ENCODE data around the gene ZNF664.

Gene ZNF664

GRCh38 chr12:124020514-124020949 lies 47.5 kb downstream of the ZNF664 start:
- H3K27ac Mint-ChIP-seq, result no peak overlapping the region
- no peaks in the 10 kb centered on the region for H3K4me1 Mint-ChIP-seq
- no peaks in the 10 kb centered on the region for H3K9me3 Mint-ChIP-seq
- DNase-seq (no peak), ATAC-seq (no peak)
- H3K27me3 Mint-ChIP-seq, result no peaks in the 10 kb centered on the region
- H3K4me3 Mint-ChIP-seq, result no peak overlapping the region

- no peaks in the 10 kb centered on the region for H3K27me3 Mint-ChIP-seq
- no peaks in the 10 kb centered on the region for H3K4me1 Mint-ChIP-seq
- ATAC-seq (no peak), DNase-seq (no peak)
- no peaks in the 10 kb centered on the region for H3K9me3 Mint-ChIP-seq
- no peak overlapping the region for H3K4me3 Mint-ChIP-seq
- no peak overlapping the region for H3K27ac Mint-ChIP-seq
Observed at GRCh38 chr12:124021007-124021406, 48.0 kb downstream of the ZNF664 start.

GRCh38 chr12:124022161-124022560 lies 49.1 kb downstream of the ZNF664 start:
- DNase-seq (no peak), ATAC-seq (no peak)
- peaks cover 1% of the 10 kb centered on the region for H3K27me3 Mint-ChIP-seq
- no peak overlapping the region for H3K4me3 Mint-ChIP-seq
- H3K27ac Mint-ChIP-seq, result no peak overlapping the region
- no peaks in the 10 kb centered on the region for H3K9me3 Mint-ChIP-seq
- H3K4me1 Mint-ChIP-seq, result no peaks in the 10 kb centered on the region

- H3K27ac Mint-ChIP-seq, result peak overlapping the region in 1 of 2 donors; percentile 45
- no peak overlapping the region for H3K4me3 Mint-ChIP-seq
- DNase-seq, result no peak
- H3K4me1 Mint-ChIP-seq, result no peaks in the 10 kb centered on the region
- H3K9me3 Mint-ChIP-seq, result no peaks in the 10 kb centered on the region
- peaks cover 8% of the 10 kb centered on the region for H3K27me3 Mint-ChIP-seq
- ATAC-seq, result no peak
Observed at GRCh38 chr12:124024263-124024678, 51.3 kb downstream of the ZNF664 start.

GRCh38 chr12:124024776-124025175 lies 51.8 kb downstream of the ZNF664 start:
- Mint-ChIP-seq H3K4me1 (no peaks in the 10 kb centered on the region), H3K4me3 (no peak overlapping the region), H3K27me3 (peaks cover 8% of the 10 kb centered on the region), H3K9me3 (no peaks in the 10 kb centered on the region), H3K27ac (no peak overlapping the region)
- DNase-seq (no peak), ATAC-seq (no peak)

- no peaks in the 10 kb centered on the region for H3K9me3 Mint-ChIP-seq
- no peak for DNase-seq
- H3K27me3 Mint-ChIP-seq, result peaks cover 8% of the 10 kb centered on the region
- H3K4me1 Mint-ChIP-seq, result no peaks in the 10 kb centered on the region
- no peak for ATAC-seq
- peak overlapping the region in 1 of 2 donors; percentile 2 for H3K27ac Mint-ChIP-seq
- no peak overlapping the region for H3K4me3 Mint-ChIP-seq
Observed at GRCh38 chr12:124025661-124026060, 52.6 kb downstream of the ZNF664 start.

GRCh38 chr12:124026755-124027745 lies 54.0 kb downstream of the ZNF664 start:
- DNase-seq (no peak), ATAC-seq (no peak)
- H3K4me1 Mint-ChIP-seq, result no peaks in the 10 kb centered on the region
- H3K27me3 Mint-ChIP-seq, result peaks cover 8% of the 10 kb centered on the region
- H3K9me3 Mint-ChIP-seq, result no peaks in the 10 kb centered on the region
- H3K4me3 Mint-ChIP-seq, result no peak overlapping the region
- peak overlapping the region in 1 of 2 donors; percentile 29 for H3K27ac Mint-ChIP-seq

GRCh38 chr12:124027753-124028554 lies 54.9 kb downstream of the ZNF664 start:
- peaks cover 8% of the 10 kb centered on the region for H3K27me3 Mint-ChIP-seq
- H3K4me1 Mint-ChIP-seq, result no peaks in the 10 kb centered on the region
- DNase-seq (no peak), ATAC-seq (no peak)
- no peak overlapping the region for H3K4me3 Mint-ChIP-seq
- H3K27ac Mint-ChIP-seq, result peak overlapping the region in 1 of 2 donors; percentile 5
- H3K9me3 Mint-ChIP-seq, result no peaks in the 10 kb centered on the region

- no peaks in the 10 kb centered on the region for H3K4me1 Mint-ChIP-seq
- ATAC-seq (no peak), DNase-seq (no peak)
- peak overlapping the region in 1 of 2 donors; percentile 5 for H3K27ac Mint-ChIP-seq
- no peaks in the 10 kb centered on the region for H3K9me3 Mint-ChIP-seq
- H3K27me3 Mint-ChIP-seq, result peaks cover 8% of the 10 kb centered on the region
- H3K4me3 Mint-ChIP-seq, result no peak overlapping the region
Observed at GRCh38 chr12:124028555-124028925, 55.5 kb downstream of the ZNF664 start.

- H3K4me3 Mint-ChIP-seq, result no peak overlapping the region
Observed at GRCh38 chr12:124030008-124030407, 57.0 kb downstream of the ZNF664 start.

GRCh38 chr12:124030510-124030909 lies 57.5 kb downstream of the ZNF664 start:
- no peak overlapping the region for H3K27ac Mint-ChIP-seq
- no peak for ATAC-seq
- H3K4me1 Mint-ChIP-seq, result no peaks in the 10 kb centered on the region
- no peak overlapping the region for H3K4me3 Mint-ChIP-seq
- peaks cover 8% of the 10 kb centered on the region for H3K27me3 Mint-ChIP-seq
- no peaks in the 10 kb centered on the region for H3K9me3 Mint-ChIP-seq
- no peak for DNase-seq

More at GRCh38 chr12:124030008-124030407, 57.0 kb downstream of the ZNF664 start:
- Mint-ChIP-seq H3K27me3 (peaks cover 8% of the 10 kb centered on the region), H3K9me3 (no peaks in the 10 kb centered on the region), H3K27ac (no peak overlapping the region), H3K4me1 (no peaks in the 10 kb centered on the region)
- no peak for DNase-seq
- no peak for ATAC-seq

- Mint-ChIP-seq H3K27ac (no peak overlapping the region), H3K4me3 (no peak overlapping the region), H3K4me1 (no peaks in the 10 kb centered on the region), H3K9me3 (no peaks in the 10 kb centered on the region), H3K27me3 (peaks cover 9% of the 10 kb centered on the region)
- DNase-seq (no peak), ATAC-seq (no peak)
Observed at GRCh38 chr12:124031058-124031457, 58.0 kb downstream of the ZNF664 start.

GRCh38 chr12:124032265-124032886 lies 59.4 kb downstream of the ZNF664 start:
- Mint-ChIP-seq H3K4me3 (no peak overlapping the region), H3K9me3 (no peaks in the 10 kb centered on the region), H3K4me1 (no peaks in the 10 kb centered on the region), H3K27me3 (peaks cover 19% of the 10 kb centered on the region), H3K27ac (no peak overlapping the region)
- peak in 1 of 2 donors; percentile 18 for DNase-seq
- ATAC-seq, result no peak

GRCh38 chr12:124033859-124034258 lies 60.8 kb downstream of the ZNF664 start:
- Mint-ChIP-seq H3K4me3 (no peak overlapping the region), H3K4me1 (no peaks in the 10 kb centered on the region), H3K27me3 (peaks cover 16% of the 10 kb centered on the region), H3K27ac (no peak overlapping the region), H3K9me3 (no peaks in the 10 kb centered on the region)
- DNase-seq (no peak), ATAC-seq (no peak)

GRCh38 chr12:124034297-124034696 lies 61.3 kb downstream of the ZNF664 start:
- no peak for ATAC-seq
- Mint-ChIP-seq H3K27ac (no peak overlapping the region), H3K27me3 (peaks cover 16% of the 10 kb centered on the region), H3K9me3 (no peaks in the 10 kb centered on the region), H3K4me1 (no peaks in the 10 kb centered on the region), H3K4me3 (no peak overlapping the region)
- DNase-seq, result no peak
